Astrocyte of the spinal cord (primary cell): ENCODE data around the gene PRRX2.

ENCODE experiments used
- DNase-seq: peaks from one replicate; pipeline ENCODE4 v3.0.0; 2011; ENCODE audit warnings: low read depth, low spot score
- H3K4me3 ChIP-seq: 2 replicates; pipeline ENCODE4 v1.5.1; 2011; ENCODE audit warnings: low read depth, mild to moderate bottlenecking, low read length, moderate library complexity
- in situ Hi-C: cut with HindIII; loops from 2 replicates; pipeline ENCODE4 v1.10.0; 2017; ENCODE audit warnings: low sequenced_read_pairs
- TF ChIP-seq, protein P1 (sequence below): IDR thresholded peaks from 2 replicates; pipeline ENCODE4 v1.5.1; 2012; ENCODE audit warnings: low read depth, mild to moderate bottlenecking, low read length, inconsistent platforms

PRRX2 gene

DNA sequence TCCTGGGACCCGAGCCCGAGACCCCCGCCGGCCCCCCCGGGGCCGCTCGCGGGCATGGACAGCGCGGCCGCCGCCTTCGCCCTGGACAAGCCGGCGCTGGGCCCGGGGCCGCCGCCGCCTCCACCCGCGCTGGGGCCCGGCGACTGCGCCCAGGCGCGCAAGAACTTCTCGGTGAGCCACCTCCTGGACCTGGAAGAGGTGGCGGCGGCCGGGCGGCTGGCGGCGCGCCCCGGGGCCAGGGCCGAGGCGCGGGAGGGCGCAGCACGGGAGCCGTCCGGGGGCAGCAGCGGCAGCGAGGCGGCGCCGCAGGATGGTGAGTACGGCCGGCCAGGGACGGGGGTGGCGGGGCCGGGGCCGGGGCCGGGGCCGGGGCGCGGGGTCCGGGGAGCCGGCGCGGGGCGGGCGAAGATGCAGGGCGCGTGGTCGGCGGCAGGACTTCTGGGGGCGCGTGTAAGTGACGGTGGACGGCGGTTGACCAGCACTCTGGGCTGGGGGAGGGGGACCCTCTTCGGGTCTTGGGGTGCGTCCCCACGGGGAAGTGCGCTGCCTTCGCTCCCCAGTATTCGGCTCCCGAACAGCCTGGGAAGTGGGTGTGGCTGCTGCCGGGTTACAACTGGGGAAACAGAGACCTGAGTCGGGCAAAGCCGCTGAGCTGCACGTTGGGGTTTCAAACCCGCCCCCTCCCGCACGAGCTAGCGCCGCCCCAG is 520 bp downstream of the PRRX2 start:
- DNase-seq, result no peak
- in situ Hi-C loops, result no loop called here
- peak overlapping the region; percentile 46 for H3K4me3 ChIP-seq
- TF ChIP-seq, protein P1, sequence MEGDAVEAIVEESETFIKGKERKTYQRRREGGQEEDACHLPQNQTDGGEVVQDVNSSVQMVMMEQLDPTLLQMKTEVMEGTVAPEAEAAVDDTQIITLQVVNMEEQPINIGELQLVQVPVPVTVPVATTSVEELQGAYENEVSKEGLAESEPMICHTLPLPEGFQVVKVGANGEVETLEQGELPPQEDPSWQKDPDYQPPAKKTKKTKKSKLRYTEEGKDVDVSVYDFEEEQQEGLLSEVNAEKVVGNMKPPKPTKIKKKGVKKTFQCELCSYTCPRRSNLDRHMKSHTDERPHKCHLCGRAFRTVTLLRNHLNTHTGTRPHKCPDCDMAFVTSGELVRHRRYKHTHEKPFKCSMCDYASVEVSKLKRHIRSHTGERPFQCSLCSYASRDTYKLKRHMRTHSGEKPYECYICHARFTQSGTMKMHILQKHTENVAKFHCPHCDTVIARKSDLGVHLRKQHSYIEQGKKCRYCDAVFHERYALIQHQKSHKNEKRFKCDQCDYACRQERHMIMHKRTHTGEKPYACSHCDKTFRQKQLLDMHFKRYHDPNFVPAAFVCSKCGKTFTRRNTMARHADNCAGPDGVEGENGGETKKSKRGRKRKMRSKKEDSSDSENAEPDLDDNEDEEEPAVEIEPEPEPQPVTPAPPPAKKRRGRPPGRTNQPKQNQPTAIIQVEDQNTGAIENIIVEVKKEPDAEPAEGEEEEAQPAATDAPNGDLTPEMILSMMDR, result no peak

DNA sequence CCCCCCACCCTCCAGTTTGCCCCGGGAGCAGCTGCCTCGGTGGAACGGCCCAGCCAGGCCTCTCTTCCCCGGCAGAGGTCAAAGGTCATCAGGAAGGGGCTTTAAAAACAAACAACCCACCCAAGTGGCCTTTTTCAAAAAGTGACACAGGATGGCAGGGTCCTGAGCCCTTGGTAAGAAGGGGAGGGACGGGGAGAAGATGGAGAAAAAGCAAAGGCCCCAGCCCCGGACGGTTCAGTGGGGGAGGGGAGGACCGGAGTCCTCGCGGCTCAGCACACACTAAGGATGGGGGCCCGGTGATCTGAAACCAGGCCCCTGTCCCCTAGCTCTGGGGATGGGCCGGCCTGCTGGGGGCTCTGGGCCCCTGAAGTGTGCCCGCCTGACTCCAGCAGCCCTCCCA is 1.1 kb downstream of the PRRX2 start:
- DNase-seq, result no peak
- TF ChIP-seq, protein P1, result no peak
- in situ Hi-C loops, result no loop called here
- H3K4me3 ChIP-seq, result peak overlapping the region; percentile 46

DNA sequence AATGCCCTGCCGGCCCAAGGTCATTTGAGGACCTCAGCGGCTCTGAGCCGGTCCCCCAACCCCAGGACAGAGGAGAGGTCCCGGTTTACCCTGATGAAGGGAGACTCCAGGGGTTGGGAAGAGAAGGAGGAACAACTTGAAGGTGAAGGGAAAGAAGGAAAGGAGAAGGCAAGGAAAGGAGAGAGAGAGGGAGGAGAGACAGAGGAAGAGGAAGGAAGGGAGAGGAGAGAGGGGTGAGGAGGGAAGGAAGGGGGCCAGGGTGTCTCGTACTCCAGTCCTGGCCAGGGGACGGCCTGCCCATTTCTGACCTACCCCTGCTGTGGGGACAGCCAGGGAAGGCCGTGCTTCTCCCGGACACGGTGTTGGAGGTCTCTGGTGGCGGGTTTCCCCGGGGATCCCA is 1.9 kb downstream of the PRRX2 start:
- in situ Hi-C loops, result no loop called here
- DNase-seq, result no peak
- no peak overlapping the region for H3K4me3 ChIP-seq
- TF ChIP-seq, protein P1, result no peak

DNA sequence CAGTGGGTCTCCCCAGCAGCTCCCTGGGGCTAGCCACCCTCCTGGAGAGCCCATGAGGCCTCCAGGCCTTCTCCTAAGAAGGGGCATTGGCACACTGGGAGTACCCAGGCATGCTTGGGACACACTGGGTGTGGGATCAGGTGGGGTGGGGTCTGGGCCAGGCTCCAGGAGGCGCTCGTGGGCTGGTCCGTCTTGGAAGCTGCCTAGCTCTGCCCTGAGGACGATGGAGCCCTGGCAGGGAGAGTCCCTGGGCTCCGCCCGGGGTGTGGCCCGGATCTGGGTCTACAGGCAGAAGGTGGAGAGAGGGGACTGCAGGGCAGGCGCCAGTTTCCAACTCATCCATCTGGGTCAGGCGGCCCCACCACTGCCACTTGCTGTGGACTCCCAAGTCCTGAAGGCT is 2.4 kb downstream of the PRRX2 start:
- in situ Hi-C loops, result no loop called here
- no peak overlapping the region for H3K4me3 ChIP-seq
- DNase-seq, result no peak
- TF ChIP-seq, protein P1, result no peak

DNA sequence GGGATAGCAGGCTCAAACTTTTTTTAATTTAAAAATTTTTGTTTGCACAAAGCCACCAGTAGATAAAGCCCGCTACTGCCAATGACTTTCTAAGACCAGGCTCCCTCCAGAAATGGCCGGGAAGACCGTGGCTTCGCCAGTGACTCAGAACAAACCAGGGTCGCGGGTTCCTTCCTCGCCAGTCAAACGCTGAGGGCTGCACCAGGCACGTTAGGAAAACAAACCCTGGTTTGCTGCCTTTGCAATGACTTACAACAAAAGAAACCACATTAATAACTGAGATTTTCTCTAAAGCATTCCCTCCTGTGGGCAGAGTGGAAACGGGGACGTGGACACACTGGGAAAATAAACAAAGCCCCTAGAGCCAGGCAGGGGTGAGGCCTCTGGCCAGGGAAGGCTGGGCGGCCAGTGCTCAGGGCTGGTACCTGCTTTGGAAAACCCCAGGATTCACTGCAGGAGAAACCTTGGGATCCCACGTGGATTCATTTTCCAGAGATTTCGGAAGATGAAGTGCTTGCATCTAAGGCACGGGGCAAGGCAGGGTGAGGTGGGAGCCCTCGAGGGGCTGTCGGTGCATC is 3.8 kb downstream of the PRRX2 start:
- TF ChIP-seq, protein P1, result no peak
- in situ Hi-C loops, result no loop called here
- no peak overlapping the region for H3K4me3 ChIP-seq
- DNase-seq, result peak; percentile 87

DNA sequence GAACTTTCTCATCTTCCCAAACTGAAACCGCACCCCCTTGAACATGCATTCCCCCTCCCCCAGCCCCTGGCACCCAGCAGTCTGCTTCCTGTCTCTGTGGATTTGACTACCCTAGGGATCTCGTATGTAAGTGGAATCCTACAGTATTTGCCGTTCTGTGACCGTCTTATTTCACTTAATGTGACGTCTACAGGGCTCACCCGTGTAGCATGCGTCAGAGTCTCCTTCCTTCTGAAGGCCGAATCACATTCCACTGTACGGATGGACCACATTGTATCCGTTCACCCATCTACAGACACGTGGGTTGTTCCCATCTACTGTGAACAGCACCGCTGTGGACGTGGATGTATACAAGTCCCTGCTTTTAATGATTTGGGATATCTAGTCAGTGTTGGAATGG is 4.5 kb downstream of the PRRX2 start:
- no peak overlapping the region for H3K4me3 ChIP-seq
- TF ChIP-seq, protein P1, result no peak
- no peak for DNase-seq
- in situ Hi-C loops, result no loop called here
